ENCODE data around the gene CXCR5.
"Not testable (repeated sequence)": the region's sequence is repeated elsewhere in the genome, so short reads cannot be mapped to it uniquely, and the experiment has no call there.

CXCR5 gene, protein sequence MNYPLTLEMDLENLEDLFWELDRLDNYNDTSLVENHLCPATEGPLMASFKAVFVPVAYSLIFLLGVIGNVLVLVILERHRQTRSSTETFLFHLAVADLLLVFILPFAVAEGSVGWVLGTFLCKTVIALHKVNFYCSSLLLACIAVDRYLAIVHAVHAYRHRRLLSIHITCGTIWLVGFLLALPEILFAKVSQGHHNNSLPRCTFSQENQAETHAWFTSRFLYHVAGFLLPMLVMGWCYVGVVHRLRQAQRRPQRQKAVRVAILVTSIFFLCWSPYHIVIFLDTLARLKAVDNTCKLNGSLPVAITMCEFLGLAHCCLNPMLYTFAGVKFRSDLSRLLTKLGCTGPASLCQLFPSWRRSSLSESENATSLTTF

GRCh38 chr11:118883368-118884071 lies at the start of gene CXCR5:
CXCR5 (plus strand) TSS chr11:118883892; CDS start chr11:118883942, 50 bp downstream.
- no peak for DNase-seq (ENCODE audit: low read depth)

GRCh38 chr11:118834427-118835028 lies 49.2 kb upstream of the CXCR5 start:
- peak; percentile 43 for DNase-seq (ENCODE audit: low read depth)

DNA sequence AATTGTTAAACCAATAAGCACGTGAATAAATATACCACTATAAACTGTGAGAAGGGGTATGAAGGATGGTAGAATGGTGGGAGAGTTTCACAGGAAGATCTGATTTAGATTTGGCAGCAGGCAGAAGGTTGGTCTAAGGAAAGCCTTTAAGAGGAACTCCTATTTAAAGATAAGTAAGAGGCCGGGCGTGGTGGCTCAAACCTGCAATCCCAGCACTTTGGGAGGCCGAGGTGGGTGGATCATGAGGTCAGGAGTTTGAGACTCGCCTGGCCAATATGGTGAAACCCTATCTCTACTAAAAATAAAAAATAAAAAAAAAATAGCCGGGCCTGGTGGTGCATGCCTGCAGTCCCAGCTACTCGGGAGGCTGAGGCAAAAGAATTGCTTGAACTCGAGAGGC lies 45.8 kb upstream of the CXCR5 start:
- no peak for DNase-seq (ENCODE audit: low read depth)

DNA sequence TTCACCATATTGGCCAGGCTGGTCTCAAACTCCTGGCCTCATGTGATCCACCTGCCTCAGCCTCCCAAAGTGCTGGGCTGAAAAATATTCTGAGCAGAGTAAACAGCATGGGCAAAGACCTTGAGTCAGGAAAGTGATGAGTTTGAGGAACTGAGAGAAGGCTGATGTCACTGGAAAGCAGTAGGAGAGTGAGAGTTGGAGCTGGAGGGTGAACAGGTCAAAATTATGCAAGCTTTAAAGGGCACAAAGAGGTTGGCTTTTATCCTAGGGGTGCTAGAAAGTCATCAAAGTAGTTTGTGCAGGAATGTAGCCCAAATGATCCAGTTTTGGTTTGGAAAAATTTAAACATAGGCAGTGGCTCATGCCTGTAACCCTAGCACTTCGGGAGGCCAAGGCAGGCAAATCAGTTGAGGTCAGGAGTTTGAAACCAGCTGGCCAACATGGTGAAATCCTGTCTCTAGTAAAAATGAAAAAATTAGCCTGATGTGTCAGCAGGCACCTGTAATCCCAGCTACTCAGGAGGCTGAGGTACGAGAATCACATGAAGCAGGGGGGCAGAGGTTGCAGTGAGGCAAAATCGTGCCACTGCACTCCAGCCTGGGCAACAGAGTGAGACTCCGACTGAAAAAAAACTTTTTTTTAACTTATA lies 44.7 kb upstream of the CXCR5 start:
- DNase-seq (ENCODE audit: low read depth), result peak; percentile 31

DNA sequence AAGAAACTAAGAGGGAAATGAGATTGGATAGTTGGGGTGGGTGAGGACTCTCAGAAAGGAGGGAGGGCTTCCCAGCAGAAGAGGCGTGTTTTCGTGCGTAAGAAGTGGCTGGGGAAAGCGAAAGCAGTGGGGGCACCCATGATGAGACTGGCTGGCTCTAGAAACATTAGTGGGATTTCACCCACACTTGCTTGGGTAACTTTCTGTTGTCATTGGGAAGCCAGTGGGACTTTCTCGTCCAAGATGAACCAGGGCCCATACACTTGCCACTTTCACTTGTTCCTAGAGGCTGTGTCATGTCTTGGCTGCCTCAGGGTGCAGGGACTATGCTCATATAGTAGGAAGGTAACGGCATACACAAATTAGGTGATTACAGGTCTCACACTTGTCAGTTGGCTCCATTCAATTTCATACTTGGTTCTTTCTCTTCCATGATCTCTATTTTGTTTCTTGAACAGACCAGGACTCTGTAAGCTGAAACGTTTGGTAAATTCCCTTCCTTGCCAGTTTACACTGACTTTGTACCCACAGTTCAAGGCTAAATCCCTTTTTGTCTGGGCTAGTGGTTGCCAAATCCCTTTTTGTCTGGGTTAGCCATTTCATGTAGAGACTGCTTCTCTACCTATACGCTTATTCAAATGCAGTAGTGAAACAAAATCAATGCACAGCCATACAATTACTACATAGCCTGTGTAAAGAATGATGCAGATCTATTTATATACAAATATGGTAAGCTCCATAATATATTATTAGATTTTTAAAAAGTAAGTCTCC lies 42.0 kb upstream of the CXCR5 start:
- no peak for DNase-seq (ENCODE audit: low read depth)

GRCh38 chr11:118842369-118842768 lies 41.3 kb upstream of the CXCR5 start:
- DNase-seq (ENCODE audit: low read depth), result no peak

- not testable (repeated sequence) for DNase-seq (ENCODE audit: low read depth)
Measured at GRCh38 chr11:118842843-118843242, 40.8 kb upstream of the CXCR5 start.

DNA sequence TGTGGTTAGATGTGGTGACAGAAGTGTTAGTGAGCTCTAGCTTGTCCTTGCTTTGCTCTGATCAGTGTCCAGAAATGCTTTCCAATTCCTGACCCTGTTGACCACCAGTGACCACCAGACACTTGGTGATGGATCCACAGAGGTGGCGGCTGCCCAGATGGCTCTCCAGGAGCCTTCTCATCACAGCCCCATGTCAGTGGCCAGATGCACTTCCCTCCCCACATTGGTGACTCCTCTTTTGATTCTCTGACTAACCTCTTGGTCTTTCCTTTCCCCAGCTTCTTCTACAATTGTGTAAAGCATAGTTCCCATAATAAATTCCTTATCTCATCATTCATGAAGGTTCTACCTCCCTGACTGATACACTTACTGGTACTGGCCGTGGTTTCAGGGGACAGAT lies 40.1 kb upstream of the CXCR5 start:
- no peak for DNase-seq (ENCODE audit: low read depth)

- no peak for DNase-seq (ENCODE audit: low read depth)
Measured at GRCh38 chr11:118845369-118845768, 38.3 kb upstream of the CXCR5 start.

- no peak for DNase-seq (ENCODE audit: low read depth)
Measured at GRCh38 chr11:118846181-118846935, 37.3 kb upstream of the CXCR5 start.

DNA sequence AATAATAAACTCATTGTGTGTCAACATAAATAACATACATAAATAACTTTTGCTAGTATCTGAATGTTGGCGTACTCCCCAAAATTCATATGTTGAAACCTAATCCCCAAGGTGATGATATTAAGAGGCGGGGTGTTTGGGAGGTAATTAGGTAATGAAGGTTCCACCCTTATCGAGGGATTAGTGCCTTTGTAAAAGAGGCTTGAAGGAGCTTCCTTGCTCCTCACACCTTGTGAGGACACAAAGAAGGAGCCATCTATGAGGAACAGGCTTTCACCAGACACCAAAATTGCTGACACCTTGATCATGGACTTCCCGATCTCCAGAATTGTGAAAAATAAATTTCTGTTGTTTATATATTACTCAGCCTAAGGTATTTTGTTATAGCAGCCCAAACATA lies 33.9 kb upstream of the CXCR5 start:
- no peak for DNase-seq (ENCODE audit: low read depth)

GRCh38 chr11:118851970-118852369 lies 31.7 kb upstream of the CXCR5 start:
- DNase-seq (ENCODE audit: low read depth), result no peak

GRCh38 chr11:118853678-118854077 lies 30.0 kb upstream of the CXCR5 start:
- DNase-seq (ENCODE audit: low read depth), result no peak

- DNase-seq (ENCODE audit: low read depth), result no peak
Measured at GRCh38 chr11:118856314-118856713, 27.4 kb upstream of the CXCR5 start.

DNA sequence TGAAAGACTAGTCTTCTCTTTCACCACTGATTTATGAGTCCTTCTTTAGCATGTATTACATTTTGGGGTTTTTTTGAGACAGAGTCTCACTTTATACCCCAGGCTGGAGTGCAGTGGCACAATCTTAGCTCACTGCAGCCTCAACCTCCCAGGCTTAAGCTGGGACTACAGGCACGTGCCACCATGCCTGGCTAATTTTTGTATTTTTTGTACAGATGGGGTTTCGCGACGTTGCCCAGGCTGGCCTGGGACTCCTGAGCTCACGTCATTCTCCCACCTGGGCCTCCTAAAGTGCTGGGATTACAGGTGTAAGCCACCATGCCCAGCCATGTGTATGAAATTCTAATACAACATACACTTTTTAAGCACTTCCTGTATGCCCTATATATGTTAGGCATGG lies 26.3 kb upstream of the CXCR5 start:
- DNase-seq (ENCODE audit: low read depth), result no peak

GRCh38 chr11:118859973-118860372 lies 23.7 kb upstream of the CXCR5 start:
- no peak for DNase-seq (ENCODE audit: low read depth)

GRCh38 chr11:118868659-118869058 lies 15.0 kb upstream of the CXCR5 start:
- no peak for DNase-seq (ENCODE audit: low read depth)

GRCh38 chr11:118870396-118871343 lies 13.0 kb upstream of the CXCR5 start:
- DNase-seq (ENCODE audit: low read depth), result peak; percentile 20

DNA sequence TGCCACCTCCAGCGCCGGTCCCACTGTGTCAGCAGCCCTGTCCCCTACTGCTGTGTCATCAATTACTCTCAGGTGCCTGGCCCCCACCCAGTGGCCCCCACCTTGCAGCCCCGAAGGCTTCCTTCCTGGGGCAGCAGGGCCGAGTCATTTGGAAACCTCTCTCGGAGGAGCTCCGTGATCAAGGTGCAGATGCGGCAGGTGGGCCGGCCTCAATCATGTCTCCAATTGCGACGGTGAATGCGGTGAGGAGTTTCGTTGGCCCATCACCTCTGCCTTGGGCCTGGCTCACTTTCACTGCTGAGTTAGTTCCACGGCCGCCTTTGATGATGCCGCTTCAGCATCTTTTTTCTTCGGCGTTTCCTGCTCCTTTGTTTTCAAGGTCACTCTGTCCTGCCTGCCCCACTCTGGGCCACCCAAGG lies 11.3 kb upstream of the CXCR5 start:
- DNase-seq (ENCODE audit: low read depth), result no peak

- no peak for DNase-seq (ENCODE audit: low read depth)
Measured at GRCh38 chr11:118873804-118874203, 9.9 kb upstream of the CXCR5 start.

All from stromal cell of bone marrow (primary cell).